Stimulated activated naive CD8-positive, alpha-beta T cell treated with anti-CD3 and anti-CD28 coated beads, Interleukin-15, Interleukin-2, amounts not matched to agents 100 ng/mL and 50 ng/mL, for 24 hours (primary cell): Measurements from ENCODE around the gene OTUD5.
A peak's percentile ranks its signal among the peaks of the same experiment; 100 is the strongest.

Experiments
- H3K27ac Mint-ChIP-seq: one replicate; pipeline ENCODE4 v1.8.0; 2021; ENCODE audit warnings: mild to moderate bottlenecking, mixed read lengths
- H3K27me3 Mint-ChIP-seq: one replicate; pipeline ENCODE4 v1.8.0; 2021; ENCODE audit warnings: mixed read lengths
- H3K36me3 Mint-ChIP-seq: one replicate; pipeline ENCODE4 v1.8.0; 2021; ENCODE audit warnings: low read depth, mixed read lengths
- H3K4me1 Mint-ChIP-seq: one replicate; pipeline ENCODE4 v1.8.0; 2021; ENCODE audit warnings: low read depth, mixed read lengths
- H3K4me3 Mint-ChIP-seq: one replicate; pipeline ENCODE4 v1.8.0; 2021; ENCODE audit warnings: mild to moderate bottlenecking, mixed read lengths
- H3K9me3 Mint-ChIP-seq: one replicate; pipeline ENCODE4 v1.8.0; 2021; ENCODE audit warnings: mixed read lengths

Gene OTUD5

DNA sequence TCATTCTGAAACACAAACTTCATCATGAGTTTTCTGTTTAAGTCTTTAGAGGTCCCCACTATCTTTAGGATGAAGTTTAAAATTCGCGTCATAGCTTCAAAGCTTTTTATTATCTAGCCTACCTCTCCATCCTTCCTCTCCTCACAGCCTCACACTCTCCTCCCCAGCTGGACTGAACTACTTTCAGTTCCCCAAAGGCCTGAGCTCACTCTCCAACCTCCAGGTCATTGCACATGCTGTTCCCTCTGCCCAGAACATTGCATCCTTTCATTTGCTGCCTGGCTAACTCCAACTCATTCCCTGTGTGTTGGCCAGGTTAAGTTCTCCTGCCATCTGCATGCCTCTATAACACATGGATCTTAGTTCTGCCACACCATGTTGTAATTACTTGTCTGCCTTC, 2.9 kb upstream of the OTUD5 start:
- Mint-ChIP-seq H3K4me3 (no peak overlapping the region), H3K9me3 (no peaks in the 10 kb centered on the region), H3K36me3 (peaks cover 4% of the 10 kb centered on the region), H3K4me1 (peaks cover 25% of the 10 kb centered on the region), H3K27ac (no peak overlapping the region), H3K27me3 (no peaks in the 10 kb centered on the region)

DNA sequence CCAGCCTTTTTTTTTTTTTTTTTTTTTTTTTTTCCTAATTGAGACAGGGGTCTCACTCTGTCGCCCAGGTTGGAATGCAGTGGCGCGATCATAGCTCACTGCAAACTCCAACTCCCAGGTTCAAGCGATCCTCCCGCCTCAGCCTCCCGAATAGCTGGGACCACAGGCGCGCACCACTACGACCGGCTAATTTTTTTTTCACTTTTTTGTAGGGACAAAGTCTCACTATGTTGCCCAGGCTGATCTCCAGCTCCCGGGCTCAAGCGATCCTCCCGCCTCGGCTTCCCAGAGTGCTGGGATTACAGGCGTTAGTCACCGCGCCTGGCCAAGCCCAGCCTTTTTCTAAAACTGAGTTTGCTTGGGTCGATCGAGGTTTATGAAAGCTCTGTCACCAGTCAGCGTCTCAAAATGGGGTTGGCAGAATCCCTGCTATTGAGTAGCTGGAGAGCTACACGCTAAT, 1.3 kb upstream of the OTUD5 start:
- no peaks in the 10 kb centered on the region for H3K27me3 Mint-ChIP-seq
- H3K9me3 Mint-ChIP-seq = no peaks in the 10 kb centered on the region
- H3K4me3 Mint-ChIP-seq = peak overlapping the region; percentile 98
- peaks cover 41% of the 10 kb centered on the region for H3K4me1 Mint-ChIP-seq
- peaks cover 9% of the 10 kb centered on the region for H3K36me3 Mint-ChIP-seq
- H3K27ac Mint-ChIP-seq = peak overlapping the region; percentile 100

DNA sequence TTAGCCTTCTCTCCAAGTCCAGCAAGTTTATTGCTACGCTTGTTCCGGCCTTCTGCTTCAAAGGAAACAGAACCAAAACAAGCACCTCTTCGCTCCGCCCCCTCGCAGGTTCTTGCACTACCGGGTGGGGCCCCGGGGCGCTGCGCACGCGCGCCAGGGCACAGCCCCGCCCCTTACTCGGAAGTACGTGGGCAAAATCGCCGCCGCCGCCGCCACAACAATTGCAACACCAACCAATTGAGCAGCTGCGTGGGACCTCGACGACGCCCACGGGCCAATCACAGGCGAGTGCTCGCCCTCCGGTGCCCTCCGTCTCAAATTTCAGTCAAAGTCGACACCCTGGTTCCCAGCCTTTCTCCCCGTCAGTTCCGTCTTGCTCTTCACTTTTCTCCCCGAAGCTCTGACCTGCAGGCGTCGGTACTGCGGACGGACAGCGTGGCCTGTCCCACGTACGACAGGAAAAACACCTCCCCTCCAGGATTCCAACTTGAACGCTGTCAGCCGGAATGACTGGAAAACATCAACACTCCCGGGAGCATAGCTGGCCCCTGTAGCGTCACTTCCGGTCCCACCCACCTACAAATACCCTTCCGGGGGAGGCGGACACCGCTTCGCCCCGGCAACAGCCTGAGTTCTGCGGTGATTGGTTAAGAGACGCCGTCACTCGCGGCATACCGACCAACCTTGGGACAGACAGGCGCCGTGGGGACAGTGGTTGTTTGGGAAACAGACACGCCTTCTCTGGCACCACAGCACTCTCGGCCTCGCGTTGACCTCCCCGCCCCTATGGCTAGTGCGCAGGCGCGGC, 624 bp upstream of the OTUD5 start:
- peak overlapping the region; percentile 98 for H3K4me3 Mint-ChIP-seq
- H3K9me3 Mint-ChIP-seq = no peaks in the 10 kb centered on the region
- H3K36me3 Mint-ChIP-seq = peaks cover 9% of the 10 kb centered on the region
- H3K4me1 Mint-ChIP-seq = peaks cover 47% of the 10 kb centered on the region
- H3K27ac Mint-ChIP-seq = peak overlapping the region; percentile 100
- H3K27me3 Mint-ChIP-seq = no peaks in the 10 kb centered on the region

DNA sequence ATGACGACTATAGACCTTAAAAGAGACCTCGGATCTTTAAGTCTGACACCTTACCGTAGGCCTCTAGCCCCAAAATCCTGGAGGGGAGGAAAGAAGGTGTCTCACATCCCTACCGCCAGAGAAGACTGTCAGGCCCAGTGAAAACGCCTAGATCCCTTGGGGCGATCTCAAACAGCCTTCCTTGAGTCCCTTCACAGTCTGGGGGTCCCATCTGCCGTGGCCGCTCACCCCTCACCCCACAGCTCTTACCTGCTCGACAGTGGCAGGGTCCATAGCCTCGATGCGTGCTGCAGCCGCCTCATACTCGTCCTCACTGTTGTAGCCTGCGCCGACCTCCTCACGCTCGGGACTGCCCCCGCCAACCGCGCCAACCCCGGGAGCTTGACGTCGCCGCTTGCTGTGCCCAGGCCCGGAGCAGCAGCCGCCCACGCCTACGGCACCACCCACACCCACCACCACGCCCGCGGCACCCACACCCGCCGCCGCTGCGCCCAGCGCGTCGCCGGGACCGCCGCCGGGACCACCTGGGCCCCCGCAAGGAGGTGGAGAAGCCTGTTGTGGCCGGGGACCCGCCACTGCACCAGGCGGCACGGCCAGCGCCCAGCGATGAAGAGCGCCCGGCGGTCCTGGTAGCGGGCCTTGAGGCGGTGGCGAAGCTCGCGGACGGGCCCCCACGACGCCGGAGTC, 536 bp downstream of the OTUD5 start:
- Mint-ChIP-seq H3K27ac (peak overlapping the region; percentile 89), H3K4me3 (peak overlapping the region; percentile 86), H3K36me3 (peaks cover 9% of the 10 kb centered on the region), H3K9me3 (no peaks in the 10 kb centered on the region), H3K4me1 (peaks cover 59% of the 10 kb centered on the region), H3K27me3 (no peaks in the 10 kb centered on the region)

DNA sequence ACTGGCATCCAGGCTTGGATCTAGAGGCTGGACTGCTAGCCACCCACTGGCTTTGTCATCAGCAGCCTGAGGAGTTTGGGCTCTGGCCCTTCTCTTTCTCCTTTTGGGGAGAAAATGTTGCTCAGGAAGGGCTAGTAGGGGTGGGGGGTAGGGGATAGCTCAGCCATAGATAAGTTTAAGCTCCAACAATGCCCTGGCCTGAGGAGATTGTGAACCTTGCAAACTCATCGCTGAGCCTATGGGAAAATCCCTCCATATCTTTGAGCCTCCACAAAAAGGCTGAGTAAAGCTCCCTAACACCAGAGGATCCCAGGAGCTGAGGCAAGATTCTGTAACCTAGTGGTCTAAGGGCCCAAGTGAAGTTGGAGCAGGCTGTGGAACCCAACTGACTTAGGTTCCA, 8.8 kb downstream of the OTUD5 start:
- Mint-ChIP-seq H3K4me1 (peaks cover 48% of the 10 kb centered on the region), H3K9me3 (no peaks in the 10 kb centered on the region), H3K27me3 (no peaks in the 10 kb centered on the region), H3K36me3 (peaks cover 4% of the 10 kb centered on the region), H3K4me3 (no peak overlapping the region), H3K27ac (no peak overlapping the region)

DNA sequence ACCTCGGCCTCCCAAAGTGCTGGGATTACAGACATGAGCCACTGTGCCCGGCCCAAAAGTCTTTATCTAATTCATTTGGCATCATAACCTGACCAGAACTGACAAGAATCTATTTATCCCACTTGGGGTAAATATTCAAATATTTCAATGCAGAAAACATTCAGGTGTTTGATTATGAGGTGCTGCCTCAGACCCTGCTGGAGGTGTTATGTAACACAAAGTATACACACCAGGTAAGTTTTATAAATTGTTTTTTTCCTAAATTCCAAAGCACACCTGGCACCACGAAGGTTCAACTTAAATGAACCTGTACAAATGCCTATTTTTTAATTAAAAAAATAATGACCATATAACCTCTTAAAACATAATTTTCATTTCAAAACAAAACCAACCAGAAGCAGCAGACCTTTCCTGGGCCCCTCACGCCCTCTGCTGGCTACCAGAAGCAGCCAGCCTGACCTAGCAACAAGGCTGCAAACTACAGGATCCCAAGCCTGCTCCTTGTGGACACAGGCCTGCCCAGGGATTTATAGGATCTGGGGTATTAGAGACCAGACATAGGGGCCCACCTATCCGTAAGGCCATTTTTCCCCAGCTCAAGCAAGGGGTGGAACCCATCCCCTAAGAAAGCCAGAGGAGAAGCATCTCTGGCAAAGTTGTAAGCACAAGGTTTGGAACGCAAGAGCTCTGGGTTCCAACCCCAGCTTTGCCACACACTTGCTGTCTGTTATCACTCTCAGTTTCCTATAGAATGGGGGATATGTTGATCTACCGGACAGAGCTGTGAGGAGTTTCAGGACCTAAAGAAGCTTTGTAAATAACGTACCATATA, 11.7 kb downstream of the OTUD5 start:
- Mint-ChIP-seq H3K4me3 (no peak overlapping the region), H3K27me3 (no peaks in the 10 kb centered on the region), H3K4me1 (peaks cover 55% of the 10 kb centered on the region), H3K9me3 (no peaks in the 10 kb centered on the region), H3K27ac (no peak overlapping the region), H3K36me3 (peaks cover 26% of the 10 kb centered on the region)

DNA sequence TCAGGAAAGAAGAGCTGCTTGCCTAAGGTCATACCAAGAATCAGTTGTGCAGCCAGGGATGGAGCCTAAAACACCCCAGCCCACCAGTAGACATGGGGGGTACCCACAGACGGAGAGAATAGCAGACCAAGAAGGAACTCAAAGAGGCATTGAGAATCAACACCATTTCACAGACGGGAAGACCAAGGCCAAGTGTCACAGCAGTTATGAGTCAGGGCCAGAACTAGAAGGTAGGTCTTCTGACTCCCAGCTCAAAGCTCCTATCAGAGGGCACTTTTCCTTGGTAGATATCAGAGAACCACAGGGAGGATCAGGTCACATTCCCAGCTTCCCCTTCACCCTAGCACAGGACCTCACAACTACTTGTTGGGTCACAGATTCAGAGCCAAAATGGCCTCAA, 14.5 kb downstream of the OTUD5 start:
- Mint-ChIP-seq H3K4me3 (peak overlapping the region; percentile 55), H3K36me3 (peaks cover 31% of the 10 kb centered on the region), H3K9me3 (no peaks in the 10 kb centered on the region), H3K27me3 (no peaks in the 10 kb centered on the region), H3K4me1 (peaks cover 77% of the 10 kb centered on the region), H3K27ac (peak overlapping the region; percentile 90)

DNA sequence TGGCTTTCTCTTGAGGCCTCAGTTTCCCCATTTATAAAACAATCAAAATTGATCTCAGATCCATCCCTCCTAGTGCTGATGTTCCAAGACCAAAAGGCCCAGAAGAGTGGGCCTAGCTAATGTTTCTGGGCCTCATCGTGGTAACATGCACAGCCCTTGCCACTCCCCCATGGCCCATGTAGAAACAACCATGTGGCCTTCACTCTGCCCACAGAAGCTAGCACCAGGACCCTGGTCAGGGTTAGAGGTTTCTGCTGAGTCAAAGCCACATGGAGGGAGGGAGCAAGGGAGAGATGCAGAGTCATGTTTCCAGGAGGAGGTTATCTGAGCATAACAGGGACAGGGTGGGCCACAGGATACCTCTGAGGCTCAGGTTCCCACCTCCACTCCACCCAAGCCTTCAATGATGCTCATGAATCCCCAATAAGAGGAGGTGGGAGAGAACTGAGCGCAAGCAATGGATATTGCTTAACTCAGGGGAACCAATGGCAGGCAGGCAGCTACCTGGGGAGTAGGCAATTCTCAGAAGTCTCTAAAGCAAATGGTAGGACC, 16.9 kb downstream of the OTUD5 start:
- H3K4me3 Mint-ChIP-seq = peak overlapping the region; percentile 83
- H3K27ac Mint-ChIP-seq = peak overlapping the region; percentile 97
- peaks cover 36% of the 10 kb centered on the region for H3K36me3 Mint-ChIP-seq
- peaks cover 88% of the 10 kb centered on the region for H3K4me1 Mint-ChIP-seq
- H3K27me3 Mint-ChIP-seq = no peaks in the 10 kb centered on the region
- H3K9me3 Mint-ChIP-seq = no peaks in the 10 kb centered on the region

DNA sequence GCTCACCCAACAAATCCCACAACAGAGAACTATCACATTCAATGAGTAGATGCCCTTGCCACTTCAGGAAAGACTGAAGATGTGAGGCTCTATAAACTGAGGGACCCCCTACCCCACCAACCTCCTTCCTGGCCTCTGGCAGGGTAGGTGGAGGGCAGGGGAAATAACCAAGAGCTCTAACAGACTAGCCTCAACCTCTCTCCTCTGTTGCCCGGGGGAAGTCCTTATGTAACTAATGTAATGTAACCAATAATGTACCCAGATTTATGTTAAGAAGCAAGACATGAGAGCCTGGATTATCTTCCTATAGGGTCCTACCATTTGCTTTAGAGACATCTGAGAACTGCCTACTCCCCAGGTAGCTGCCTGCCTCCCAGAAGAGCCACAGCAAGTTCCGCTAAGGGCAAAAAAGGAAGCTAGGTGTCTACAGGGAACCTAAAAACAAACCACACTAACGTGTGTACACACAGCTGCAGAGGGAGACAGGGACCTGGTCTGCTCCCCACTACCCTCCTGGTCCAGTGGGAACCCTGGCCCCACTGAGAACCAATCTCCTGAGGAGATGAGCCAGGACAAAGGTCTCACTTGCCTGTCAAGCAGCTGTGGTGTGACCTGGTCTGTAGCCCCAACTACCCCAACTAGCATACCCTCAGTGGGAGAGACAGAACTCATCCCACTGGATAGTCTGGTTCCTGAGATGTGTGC, 17.7 kb downstream of the OTUD5 start:
- H3K4me1 Mint-ChIP-seq = peaks cover 96% of the 10 kb centered on the region
- peaks cover 44% of the 10 kb centered on the region for H3K36me3 Mint-ChIP-seq
- no peaks in the 10 kb centered on the region for H3K9me3 Mint-ChIP-seq
- peak overlapping the region; percentile 83 for H3K4me3 Mint-ChIP-seq
- no peaks in the 10 kb centered on the region for H3K27me3 Mint-ChIP-seq
- peak overlapping the region; percentile 97 for H3K27ac Mint-ChIP-seq

DNA sequence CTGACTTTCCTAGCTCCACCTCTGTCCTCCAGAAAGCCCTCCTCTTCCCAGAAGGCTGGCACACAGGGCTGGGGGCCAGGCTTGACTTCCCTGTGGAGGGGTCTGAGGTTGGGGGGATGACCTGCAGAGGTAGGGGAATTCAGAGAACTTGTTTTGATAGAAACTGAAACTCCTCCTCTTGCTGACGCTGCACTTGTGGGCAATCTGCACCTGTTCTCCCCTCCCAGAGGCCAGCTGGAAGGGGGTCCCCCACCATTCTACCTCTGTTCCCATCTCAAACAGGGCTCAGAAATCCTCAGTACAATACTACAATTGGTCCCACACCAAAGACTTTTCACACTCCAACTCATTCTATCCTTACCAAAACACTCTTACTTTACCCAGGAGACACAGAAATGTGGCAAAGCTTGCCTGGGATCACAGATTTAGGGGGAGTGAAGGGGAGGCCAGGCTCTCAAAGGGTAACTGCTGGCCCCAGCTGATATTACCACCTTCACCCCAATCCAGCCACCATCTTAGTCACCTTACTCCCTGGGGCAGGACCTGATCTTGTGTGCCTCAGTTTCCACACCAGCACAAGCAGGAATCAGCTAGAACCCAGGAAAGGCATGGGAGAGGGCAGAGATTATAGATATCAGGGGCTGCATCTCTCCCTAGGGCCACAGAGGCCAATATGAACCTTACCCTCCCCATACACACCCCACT, 18.5 kb downstream of the OTUD5 start:
- H3K27ac Mint-ChIP-seq = peak overlapping the region; percentile 97
- H3K4me3 Mint-ChIP-seq = peak overlapping the region; percentile 83
- H3K9me3 Mint-ChIP-seq = no peaks in the 10 kb centered on the region
- peaks cover 98% of the 10 kb centered on the region for H3K4me1 Mint-ChIP-seq
- H3K36me3 Mint-ChIP-seq = peaks cover 52% of the 10 kb centered on the region
- no peaks in the 10 kb centered on the region for H3K27me3 Mint-ChIP-seq

DNA sequence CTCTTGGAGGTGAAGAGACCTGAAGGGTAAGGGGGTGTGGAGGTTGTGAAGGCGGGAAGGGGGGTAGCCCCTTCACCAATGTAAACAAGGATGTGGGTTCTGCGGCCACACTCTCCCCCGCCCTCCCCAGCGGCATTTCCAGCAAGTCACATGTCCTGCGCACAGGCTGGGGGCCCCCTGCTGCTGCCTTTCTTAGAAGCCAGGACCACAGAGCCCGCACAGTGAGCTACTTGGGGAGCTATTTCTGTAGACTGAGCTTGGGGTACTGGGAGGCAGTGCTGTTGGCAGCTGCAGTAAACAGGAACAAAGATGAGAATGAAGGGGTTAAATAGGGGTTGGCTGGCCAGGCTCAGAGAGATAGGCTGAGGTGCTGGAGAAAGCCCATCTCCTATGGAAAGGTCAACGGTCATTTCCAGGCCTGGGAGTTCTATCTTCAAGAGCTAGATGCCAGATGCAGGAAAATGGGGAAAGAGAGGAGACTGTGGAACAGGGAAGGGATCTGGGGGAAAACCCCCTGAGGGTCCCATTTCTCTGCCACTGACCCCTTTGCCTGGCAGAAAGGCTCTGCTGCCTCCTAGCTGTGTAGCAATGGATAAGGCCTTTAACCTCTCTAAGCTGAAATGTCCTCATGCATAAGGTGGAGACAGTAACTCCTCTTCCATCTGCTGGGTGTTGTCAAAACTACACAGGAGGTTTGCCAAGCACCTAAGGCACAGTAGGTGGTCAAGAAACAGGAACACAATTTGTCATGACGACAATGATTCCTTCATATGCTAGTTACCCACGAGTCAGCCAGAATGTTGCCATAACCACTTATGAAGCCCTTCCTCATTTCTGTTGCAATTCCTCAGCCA, 20.1 kb downstream of the OTUD5 start:
- Mint-ChIP-seq H3K27ac (peak overlapping the region; percentile 97), H3K9me3 (no peaks in the 10 kb centered on the region), H3K4me1 (peaks cover 90% of the 10 kb centered on the region), H3K36me3 (peaks cover 50% of the 10 kb centered on the region), H3K4me3 (peak overlapping the region; percentile 83), H3K27me3 (no peaks in the 10 kb centered on the region)

DNA sequence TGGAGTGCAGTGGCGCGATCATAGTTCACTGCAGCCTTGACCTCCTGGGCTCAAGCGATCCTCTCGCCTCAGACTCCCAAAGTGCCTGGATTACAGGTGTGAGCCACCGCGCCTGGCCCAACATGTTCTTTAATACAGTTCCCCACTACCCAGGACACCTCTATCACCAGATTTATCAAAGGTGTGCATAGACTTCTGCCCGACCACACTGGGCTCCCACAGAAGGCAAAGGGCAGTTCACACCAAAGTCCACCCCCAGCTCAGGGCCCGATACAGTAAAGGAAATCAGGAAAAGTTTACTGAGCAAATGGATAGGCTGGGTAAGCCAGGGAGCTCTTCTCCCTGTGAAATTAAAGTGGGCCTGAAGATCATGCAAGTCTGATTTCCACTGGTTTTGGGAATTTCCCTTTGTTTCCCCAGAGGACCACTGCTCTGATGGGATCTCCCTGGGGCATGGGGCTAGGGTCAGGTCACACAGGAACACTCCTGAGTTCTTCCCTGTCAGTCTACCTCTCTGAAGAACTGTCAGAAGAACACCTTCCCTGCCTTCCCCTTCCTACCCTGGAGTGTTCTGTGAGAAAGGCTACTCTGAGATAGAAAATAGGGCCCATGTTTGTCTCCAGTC, 20.9 kb downstream of the OTUD5 start:
- Mint-ChIP-seq H3K27ac (peak overlapping the region; percentile 97), H3K27me3 (no peaks in the 10 kb centered on the region), H3K4me1 (peaks cover 83% of the 10 kb centered on the region), H3K4me3 (peak overlapping the region; percentile 83), H3K36me3 (peaks cover 43% of the 10 kb centered on the region), H3K9me3 (no peaks in the 10 kb centered on the region)

DNA sequence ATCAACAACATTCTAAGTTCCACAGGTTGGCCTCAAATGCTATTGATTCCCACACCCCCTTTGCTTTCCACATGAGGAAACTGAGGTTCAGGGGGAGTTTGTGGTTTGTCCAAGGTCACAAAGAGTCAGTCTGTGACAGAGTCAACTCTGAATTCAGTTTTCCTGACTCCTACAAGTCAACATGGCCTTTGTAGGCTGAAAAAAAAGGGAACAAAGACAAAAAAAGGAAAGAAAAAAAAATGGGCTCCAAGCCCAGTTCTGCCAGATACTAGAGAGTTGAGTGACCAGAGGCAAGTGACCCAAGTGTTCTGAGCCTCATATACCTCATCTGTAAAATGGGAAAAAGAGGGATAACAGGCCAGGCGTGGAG, 22.1 kb downstream of the OTUD5 start:
- H3K27me3 Mint-ChIP-seq = no peaks in the 10 kb centered on the region
- no peaks in the 10 kb centered on the region for H3K9me3 Mint-ChIP-seq
- H3K4me3 Mint-ChIP-seq = peak overlapping the region; percentile 73
- H3K36me3 Mint-ChIP-seq = peaks cover 43% of the 10 kb centered on the region
- H3K27ac Mint-ChIP-seq = peak overlapping the region; percentile 97
- H3K4me1 Mint-ChIP-seq = peaks cover 72% of the 10 kb centered on the region
